ENCODE data around the gene ANGPTL3.

DNA sequence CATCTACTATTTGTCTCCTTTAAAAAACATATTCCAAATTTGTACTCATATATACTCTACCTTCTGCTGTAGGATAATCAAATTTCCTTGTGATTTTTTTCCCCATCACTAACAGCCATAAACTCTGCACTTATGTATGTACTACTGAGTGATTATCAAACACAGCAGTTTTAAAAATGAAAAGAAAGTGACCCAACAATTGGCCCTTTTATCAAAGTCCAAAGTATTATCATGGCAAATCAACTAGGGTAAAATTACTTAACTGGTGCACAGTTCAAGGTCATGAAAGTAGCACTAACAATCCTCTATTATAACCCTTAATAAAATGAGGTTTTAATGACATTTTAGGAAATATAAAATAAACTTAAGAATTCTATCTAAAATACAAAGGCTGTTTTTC is 11.6 kb downstream of the ANGPTL3 start:
- TF ChIP-seq, protein P1, sequence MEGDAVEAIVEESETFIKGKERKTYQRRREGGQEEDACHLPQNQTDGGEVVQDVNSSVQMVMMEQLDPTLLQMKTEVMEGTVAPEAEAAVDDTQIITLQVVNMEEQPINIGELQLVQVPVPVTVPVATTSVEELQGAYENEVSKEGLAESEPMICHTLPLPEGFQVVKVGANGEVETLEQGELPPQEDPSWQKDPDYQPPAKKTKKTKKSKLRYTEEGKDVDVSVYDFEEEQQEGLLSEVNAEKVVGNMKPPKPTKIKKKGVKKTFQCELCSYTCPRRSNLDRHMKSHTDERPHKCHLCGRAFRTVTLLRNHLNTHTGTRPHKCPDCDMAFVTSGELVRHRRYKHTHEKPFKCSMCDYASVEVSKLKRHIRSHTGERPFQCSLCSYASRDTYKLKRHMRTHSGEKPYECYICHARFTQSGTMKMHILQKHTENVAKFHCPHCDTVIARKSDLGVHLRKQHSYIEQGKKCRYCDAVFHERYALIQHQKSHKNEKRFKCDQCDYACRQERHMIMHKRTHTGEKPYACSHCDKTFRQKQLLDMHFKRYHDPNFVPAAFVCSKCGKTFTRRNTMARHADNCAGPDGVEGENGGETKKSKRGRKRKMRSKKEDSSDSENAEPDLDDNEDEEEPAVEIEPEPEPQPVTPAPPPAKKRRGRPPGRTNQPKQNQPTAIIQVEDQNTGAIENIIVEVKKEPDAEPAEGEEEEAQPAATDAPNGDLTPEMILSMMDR (IDR thresholded peaks at IDR 0.05): no peak
- TF ChIP-seq ZFX (IDR thresholded peaks at IDR 0.05; ENCODE audit: borderline replicate concordance): no peak

Measured in 22Rv1 (cell line).